Eye (tissue), 1 donor: Measurements from ENCODE around the gene MED29.
"Not testable (repeated sequence)": the region's sequence is repeated elsewhere in the genome, so short reads cannot be mapped to it uniquely, and the experiment has no call there.

ENCODE experiments used
- DNase-seq: peaks from one replicate; pipeline ENCODE4 v3.0.0-alpha.2; 2015

The MED29 gene

DNA sequence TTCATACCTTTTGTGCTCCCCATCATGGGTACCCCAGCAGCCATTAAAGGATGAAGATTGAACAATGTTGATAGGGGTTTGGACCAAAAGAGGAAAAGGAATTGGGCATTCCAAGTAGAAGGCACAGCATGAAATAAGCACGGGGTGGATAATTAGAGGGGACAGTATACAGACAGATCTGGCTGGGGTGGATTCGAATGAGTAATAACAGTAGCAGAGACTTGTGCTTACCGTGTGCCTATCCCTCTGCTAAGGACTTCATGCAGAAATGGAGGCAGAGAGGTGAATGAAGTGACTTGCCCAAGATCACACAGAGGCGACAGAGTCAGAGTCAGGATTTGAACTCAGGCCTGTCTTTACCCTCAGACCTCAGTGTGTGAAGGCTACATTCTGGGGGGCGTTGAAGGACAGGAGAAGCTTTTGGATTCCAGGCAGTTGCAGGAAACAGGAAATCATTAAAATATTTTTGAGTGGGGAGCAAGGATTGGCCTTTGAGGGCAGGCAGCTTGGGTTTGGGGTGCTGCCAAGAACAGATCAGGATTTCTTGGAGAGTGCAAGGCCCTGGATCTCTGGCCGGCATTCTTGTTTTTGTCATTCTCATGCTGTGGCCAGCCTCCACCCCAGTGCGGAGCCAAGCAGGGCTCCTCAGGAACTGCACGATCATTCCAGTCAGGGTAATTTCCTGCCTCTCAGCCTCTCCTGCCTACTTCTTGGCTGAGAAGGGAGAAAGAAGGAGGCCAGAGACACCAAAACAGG is 19.0 kb upstream of the MED29 start:
- DNase-seq: peak; percentile 21

DNA sequence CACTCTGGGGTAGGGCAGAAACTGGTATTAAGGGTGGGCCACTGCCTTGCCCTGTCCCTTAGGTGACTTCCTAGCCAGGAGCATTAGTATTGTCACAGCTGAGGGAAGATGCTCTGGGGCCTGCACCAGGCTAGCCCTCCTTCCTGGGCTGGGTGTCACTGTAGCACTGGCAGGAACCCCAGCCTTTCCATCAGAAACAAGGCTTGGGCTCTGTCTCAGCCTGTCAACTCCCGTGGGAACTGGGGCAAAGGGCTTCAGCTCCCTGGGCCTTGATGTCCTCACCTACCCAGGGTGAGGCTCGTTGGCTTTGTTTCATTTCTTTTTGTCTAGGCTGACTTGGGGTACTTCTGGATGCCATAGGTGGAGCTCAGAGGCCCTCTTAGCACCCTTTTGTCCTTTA is 18.2 kb upstream of the MED29 start:
- no peak for DNase-seq

DNA sequence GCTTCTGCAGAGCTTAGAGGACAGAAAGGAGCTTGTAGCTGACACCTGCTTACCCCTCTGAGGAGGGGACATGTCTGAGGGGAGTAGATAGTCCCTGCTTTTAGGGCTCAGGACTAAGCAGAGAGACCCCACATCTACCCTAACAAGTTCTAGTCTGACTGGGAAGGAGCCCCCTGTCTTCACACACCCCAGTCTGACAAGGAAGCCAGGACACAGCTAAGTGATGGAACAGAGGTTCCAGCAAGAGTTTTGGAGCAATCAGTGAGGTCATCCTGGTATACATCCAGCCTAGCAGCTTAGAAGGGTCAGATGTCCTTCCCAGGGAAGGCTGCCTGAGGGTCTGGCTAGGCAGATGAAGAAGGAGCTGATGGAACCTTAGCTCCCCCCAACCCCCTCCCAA is 15.2 kb upstream of the MED29 start:
- no peak for DNase-seq

DNA sequence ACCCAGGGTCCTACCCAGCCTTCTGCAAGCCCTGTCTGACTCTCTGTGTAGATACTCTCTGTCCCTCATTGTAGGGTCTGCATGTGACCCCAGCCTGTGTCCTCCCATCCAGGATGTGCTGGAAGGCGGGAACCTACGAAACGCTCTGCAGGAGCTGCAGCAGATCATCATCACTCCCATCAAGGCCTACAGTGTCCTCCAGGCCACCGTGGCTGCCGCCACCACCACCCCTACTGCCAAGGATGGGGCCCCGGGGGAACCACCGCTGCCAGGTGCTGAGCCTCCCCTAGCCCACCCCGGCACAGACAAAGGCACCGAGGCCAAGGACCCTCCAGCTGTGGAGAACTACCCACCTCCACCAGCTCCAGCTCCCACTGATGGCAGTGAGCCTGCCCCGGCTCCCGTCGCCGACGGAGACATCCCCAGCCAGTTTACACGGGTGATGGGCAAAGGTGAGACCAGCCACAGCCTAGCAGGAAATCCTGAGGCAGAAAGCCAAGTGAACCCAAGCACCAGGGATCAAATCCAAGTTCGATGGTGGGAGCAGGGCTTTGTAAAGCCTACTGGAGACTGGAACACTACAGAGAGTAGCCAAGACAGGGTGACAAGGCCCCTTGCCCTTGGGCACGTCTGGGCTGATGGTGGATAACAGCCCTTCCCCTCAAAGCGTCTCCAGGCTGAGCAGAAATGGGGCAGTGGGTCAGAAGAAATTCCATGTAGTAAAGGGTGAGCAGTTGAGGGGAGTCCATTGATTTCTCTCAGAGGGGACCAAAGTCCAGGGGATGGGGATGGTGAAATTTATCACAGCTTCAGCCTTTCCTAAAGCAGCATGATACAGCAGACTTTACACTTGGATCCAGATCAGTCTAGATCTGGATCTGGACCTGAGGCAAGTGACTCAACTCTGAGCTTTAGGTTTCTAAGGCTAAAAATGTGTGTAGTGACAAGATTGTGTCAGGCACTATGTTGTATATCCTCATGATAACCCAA is 13.5 kb upstream of the MED29 start:
- DNase-seq: no peak

DNA sequence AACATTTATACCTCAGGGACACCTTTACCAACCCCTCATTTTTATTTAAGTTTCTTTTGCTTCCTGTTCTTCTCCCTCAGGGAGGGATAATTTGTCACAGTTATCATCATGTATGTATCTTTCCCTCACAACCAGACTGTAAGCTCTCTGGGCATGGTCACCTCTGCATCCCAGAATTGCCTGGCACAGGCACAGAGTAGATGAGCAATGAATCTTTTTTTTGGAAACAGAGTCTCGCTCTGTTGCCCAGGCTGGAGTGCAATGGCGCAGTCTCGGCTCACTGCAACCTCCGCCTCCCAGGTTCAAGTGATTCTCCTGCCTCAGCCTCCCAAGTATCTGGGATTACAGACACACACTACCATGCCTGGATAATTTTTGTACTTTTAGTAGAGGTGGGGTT is 11.8 kb upstream of the MED29 start:
- DNase-seq: not testable (repeated sequence)

DNA sequence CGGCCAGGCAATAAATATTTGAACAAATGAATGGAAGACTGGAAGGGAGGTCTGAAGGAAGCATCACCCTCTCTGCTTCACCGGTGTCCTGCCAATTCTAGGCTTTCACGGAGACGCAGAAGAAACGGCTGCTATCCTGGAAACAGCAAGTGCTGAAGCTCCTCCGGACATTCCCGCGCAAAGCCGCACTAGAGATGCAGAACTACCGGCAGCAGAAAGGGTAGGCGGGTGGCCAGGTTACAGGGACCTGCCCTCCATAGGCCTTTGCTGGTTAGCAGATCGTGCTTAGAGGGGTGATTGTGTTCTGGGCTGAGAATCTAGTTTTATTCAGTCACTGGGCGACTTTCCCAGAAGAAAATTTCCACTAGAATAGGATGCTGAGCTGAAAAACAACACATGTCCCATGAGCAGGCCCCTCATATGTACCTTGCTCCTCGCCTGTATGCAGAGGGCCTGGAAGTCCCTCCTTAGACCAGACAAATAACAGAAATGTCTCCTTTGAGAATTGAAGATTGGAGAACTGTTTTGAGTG is 11.2 kb upstream of the MED29 start:
- DNase-seq: no peak

DNA sequence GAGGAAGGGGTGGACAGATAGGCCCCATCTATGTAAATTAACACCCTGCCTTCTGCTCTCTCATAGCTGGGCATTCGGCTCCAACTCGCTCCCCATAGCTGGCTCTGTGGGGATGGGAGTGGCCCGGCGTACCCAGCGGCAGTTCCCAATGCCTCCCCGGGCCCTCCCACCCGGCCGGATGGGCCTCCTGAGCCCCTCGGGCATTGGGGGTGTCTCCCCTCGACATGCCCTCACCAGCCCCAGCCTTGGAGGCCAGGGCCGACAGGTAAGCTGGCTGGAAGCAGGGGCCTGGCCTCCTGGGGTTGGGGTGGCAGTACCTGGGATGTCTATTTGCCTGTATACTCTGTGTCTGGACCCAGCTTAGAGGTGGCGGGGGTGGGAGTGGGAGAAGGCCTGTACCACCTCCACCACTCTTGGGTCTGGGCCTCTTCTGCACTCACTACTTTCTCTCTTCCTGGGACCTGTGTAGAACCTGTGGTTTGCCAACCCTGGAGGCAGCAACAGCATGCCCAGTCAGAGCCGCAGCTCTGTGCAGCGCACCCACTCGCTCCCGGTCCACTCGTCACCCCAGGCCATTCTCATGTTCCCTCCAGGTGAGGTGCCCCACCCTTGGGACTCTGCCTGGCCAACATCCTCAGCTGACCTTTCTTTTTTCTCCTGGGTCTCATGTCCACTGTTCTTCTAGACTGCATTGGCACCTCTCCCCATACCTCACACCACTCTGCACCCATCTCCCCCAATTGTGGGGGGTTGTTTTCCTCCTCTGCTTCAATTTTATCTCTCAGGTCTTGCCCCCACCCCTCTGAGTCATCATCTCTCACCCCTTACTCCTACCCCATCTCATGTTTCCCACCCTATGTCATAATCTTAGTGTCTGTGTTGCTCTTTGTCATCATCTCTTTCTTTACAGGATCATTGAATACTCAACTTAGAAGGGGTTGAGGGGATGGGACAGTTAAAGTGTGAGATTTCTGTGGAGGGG is 10.4 kb upstream of the MED29 start:
- DNase-seq: no peak

DNA sequence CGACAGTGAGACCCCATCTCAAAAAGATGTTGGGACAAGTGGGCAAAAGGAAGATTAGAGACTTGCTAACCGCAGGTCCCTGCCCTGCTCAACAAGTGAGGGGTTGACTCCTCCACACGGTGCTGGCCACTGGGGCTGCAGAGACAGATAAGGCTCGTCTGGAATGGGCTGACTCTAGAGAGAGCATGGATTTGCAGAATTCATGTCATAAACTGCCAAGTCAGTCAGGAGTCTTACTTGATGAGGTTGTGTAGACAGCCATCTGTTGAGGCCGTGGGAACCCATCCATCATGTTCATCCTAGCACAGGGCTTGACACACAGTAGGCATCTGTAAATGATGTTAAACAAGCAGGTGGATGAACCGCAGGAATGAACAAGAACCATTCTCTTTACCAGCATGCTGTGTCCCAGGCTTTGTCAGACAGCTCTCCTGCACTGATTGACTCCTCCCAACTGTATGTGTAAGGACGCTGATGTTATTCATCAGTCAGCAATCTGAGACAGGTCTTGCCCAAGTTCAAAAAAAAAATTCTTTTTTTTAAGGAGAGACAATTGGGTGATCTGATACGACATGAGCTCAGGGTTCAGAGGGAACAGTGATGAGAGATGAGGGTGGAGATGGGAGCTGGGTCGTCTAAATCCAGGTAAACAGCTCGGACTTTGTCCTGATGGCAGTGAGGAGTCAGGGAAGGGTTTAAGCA is 9.1 kb upstream of the MED29 start:
- no peak for DNase-seq

DNA sequence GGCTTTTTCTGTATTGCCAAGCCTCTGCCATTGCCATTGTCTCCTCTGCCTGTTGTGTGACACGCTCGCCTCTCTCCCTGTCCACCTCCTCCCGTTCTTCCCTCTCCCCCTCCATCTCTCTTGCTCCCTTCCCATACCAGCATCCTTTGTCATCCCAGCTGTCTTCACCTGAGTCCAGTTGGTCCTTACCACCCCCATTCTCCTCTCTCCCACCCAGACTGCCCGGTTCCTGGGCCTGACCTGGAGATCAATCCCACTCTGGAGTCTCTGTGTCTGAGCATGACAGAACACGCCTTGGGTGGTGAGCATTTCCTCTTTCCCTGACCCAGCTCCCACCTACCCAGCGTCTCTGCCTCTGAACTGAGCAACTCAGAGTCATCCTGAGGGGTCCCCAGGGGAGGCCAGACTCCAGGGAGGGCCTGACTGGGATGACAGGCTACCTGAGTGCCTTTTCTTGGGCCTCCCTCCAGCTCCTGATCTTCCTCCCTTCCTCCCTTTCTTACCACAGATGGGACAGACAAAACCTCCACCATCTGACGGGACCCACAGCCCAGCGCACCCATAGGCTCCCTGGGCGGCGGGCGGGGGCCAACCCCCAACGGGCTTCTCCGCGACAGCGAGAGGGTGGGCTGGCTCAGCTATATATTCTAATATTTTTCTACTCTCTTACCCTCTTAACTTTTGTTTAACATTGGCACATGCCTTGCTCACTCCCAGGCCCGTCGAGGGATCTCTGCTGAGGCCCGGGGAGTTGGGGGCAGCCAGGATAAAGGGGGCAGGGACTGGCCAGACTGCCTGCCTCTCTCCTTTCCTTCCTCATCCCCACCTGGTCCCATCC is 8.0 kb upstream of the MED29 start:
- no peak for DNase-seq

DNA sequence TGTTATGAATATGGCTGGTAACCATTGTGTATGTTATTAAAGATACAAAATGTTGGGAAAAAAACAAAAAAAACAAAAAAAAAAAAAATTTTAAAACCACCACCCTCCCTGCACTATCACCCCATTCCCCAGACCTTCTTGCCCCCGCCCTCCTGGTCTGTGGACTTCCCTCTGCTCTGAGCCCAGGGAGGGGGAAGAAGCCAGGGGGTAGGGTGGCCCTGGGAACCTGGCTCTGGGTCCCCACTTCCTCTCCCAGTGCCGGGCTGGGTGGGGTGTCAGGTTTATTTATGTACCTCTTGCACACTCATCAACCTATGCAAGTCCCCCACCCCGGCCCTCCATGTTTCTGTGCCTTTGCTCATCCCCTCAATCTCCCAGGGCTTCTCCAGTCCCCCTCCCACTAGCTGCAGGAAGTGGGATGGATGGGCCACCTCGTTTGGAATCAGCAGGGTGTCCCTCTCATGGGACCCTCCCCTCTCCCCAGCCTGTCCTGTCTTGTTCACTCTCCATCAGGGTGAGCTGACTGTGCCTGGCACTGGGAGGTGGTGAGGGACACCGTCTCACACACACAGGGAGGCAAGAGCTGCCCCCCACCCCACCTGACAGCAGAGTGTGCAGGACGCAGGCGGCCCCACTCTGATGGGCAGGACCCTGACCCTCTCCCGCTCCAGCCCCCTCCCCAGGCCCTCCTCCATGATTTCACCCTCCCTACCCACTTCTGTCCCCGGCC is 6.2 kb upstream of the MED29 start:
- no peak for DNase-seq

DNA sequence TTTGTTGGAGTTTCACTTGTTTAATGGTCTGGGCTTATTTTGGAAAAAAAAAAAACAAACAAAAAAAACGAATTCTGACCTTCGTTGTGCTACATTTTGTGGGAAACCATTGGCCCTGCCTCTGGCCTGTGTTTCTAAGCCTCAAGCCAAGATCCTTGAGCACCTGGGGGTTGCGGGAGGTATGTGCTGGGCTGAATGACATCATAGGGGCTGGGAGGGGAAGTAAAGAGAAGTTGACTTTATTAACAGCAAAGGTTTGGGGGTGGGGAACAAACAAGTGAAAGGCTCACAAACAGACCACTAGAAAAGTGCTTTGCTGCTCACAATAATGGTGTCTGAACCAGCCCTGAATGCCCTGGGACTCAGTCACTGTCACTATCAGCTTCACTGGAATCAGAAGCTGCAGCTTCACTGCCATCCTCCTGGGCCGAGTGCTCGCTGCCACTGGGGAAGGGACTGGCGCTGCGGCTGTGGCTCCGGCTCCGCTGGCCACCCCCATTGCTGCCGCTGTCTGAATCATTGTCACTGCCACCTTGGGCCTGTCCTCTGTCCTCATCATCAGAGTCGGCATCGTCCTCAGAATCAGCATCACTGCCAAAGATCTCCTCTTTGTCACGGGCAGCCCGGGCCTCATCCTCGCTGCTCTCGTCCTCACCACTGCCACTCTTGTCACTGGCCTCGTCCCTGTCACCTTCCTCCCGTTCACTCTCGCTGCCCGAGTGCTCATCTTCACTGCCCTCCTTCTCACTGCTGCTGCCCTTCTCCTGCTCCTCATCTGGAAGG is 5.4 kb upstream of the MED29 start:
- no peak for DNase-seq

DNA sequence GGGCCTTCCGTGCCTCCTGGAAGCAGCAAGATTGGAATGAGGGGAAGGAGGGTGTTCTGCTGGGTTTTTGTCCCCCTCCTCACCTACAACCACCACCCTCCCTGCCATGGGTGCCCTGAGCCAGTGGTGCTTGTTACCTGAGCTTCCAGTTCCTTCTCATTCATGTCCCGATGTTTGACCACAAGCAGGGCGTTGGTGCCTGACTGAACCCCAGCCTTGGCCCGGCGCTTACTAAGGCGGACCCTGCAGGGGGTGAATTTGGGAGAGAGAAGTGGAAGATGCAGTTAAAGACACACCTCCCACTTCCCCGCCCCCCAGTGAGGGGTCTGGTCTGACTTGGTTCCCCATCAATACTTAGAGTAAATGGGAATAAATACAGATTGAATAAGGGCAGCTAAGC is 4.6 kb upstream of the MED29 start:
- no peak for DNase-seq

DNA sequence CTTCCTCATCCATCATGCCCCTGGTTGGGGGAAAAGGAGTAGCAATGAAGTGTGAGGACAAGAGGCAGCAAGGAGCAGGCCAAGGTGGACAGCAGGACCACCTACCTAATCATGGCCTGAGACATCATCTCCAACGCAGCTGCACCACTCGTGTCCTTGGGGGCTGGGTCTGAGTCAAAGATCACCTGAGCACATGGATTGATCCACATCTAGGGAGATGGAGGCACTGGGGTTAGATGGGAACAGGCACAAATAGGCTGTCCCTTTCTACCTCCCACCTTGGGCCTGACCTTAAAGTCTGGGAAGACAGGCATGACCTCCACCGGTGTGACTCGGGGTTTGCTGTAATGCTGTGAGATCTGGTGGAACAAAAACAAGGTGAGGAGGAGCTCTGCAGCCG is 2.5 kb upstream of the MED29 start:
- no peak for DNase-seq

DNA sequence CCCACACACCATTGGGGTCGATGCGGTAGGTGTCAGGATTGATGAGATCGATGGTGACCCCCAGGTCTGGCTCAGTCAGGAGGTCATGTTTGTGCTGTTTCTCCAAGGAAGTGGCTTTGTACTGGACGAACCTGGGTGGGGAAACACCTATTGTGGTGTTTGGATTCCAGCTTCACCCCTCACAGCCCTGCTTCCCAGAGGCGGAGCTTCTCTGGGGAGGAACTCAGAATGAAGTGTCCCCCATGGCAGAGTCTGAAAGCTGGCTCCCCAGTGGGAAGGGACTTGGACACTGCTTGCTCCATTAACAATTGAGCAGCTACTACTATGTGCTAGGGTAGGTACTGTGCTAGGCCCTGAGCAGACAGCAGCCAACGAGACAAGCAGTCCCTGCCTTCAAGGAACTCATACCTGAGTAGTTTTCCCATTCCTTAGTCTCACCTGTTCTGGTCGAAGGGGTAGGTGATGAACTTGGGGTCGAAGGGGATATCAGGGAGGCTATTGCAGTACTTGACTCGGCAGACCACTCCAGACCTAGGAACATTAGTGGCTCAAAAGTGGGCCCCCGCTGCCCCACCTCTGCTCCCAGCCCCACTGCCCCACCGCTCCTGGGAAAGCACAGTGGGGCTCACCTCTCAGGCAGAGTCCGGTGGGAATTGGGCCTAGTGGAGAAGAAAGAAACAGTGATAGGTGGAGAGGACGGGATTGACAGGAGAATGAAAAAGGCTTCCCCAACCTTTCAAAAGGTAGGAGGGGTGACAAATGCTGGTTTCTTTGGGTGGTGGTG is 1.4 kb upstream of the MED29 start:
- DNase-seq: no peak

DNA sequence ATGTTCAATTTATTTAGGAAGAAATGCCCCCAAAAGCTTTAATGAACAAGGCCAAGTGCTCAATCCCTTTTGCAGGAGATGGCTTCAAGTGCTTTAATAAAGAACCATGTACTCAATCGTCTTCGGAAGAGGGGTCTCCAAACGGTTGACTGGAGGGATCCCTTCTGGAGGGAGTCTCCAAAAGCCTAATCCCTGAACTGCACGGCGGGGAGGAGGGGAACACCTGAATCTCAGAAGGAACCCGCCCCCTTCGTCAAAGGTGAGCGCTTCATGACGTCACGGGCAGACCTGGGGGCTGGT is 777 bp upstream of the MED29 start:
- no peak for DNase-seq

DNA sequence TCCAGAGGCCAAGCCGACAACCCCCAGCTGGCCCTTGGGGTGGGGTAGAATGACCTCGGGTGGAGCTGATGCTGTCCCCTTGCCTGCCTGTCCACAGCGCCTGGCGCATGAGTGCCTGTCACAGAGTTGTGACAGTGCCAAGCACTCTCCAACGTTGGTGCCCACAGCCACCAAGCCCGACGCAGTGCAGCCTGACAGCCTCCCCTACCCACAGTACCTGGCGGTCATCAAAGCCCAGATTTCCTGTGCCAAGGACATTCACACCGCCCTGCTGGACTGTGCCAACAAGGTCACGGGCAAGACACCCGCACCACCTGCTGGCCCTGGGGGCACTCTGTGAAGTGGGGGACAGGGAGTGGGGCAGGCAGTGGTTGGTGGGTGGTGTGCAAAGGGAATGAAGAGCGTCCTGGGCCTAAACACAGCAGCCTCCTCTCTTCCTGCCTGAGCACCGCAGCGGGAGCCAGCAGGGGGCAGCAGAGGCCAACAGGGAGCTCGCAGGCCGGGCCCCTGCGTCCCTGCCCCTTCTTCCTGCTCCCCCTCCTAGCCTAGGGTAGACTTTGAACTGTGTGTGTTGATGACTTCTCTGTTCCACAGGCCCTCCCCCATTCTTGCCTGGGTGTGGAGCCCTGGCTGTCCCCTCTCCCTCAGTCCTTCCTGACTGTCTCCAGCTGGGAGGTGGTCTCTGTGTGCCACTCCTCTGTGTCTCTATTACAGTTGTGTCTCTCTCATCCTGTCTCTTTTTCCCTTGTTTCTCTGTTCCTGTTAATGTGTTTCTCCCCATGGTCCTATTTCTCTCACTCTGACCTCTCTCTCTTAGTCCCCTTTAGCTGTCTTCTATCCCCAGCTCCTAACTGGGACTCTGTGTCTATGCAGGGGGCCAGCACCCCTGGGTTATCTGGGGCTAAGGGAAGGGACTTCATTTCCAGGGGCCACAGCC is 6.5 kb downstream of the MED29 start:
- DNase-seq: peak; percentile 89

DNA sequence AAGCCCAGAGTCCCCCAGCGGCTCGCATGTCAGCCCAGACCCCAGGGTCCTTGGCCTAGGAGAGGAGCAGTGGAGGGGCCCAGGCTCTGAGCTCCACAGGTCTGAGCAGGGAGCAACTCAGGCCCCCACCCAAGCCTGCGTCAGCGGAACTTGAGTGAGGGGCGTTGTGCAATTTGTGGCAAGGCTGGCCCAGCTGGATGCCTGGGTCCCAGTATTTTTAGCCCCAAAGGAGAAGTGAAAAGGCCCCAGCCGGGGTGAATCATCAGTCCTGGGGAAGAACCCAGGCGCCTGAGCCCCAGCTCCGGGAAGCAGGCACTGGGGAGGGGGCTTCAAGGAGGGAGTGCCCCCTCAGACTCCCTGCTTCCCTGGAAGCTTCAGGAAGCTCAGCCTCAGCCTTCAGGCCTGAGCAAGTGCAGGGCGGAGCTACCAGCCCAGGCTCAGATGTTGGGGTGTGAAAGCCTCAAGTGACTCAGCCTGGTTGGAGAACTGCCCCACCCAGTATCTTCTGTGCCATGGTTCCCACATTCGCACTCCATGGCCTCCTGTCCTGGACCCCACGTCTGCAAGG is 7.2 kb downstream of the MED29 start:
- no peak for DNase-seq
